Right lobe of liver (tissue), 6 donors: ENCODE measurements around the gene RNASE8. TPM values are rescaled to one million over a fixed set of nuclear protein-coding genes. Genes with fewer than 3 reads are reported as not detected.
A peak's percentile ranks its signal among the peaks of the same experiment; 100 is the strongest.

Experiments
- ATAC-seq, 4 donors: fragments of 200-7000 bp; cut with Tn5 transposase; one replicate each; pipeline ENCODE4 v1.9.1; 2020; ENCODE audit warnings: mild to moderate bottlenecking in 4 of 4, moderate library complexity in 4 of 4
- DNase-seq, 3 donors: peaks; one replicate each; pipeline ENCODE4 v3.0.0-alpha.2; 2020
- H3K27ac ChIP-seq, 3 donors: fragments of 200-600 bp; one replicate each; pipeline ENCODE4 v1.8.0; 2022
- H3K27me3 ChIP-seq, 2 donors: fragments of 200-600 bp; one replicate each; pipeline ENCODE4 v1.8.0; 2022
- H3K36me3 ChIP-seq, 4 donors: fragments of 200-600 bp; sonication (generic) in 1 of 4; one replicate each; pipeline versions ENCODE4 v1.5.1 to v1.8.0; 2017 to 2022; ENCODE audit warnings: control low read depth in 1 of 4
- H3K4me1 ChIP-seq, 4 donors: fragments of 200-600 bp; sonication (generic) in 1 of 4; one replicate each; pipeline versions ENCODE4 v1.5.1 to v1.8.0; 2017 to 2022; ENCODE audit warnings: control low read depth in 1 of 4
- H3K4me3 ChIP-seq, 3 donors: fragments of 200-600 bp; one replicate each; pipeline ENCODE4 v1.8.0; 2022
- H3K9me3 ChIP-seq, 4 donors: fragments of 200-600 bp; sonication (generic) in 1 of 4; one replicate each; pipeline versions ENCODE4 v1.5.1 to v1.8.0; 2017 to 2022; ENCODE audit warnings: control low read depth in 1 of 4
- CTCF ChIP-seq, 4 donors: fragments of 200-600 bp in 3 of 4; fragments of 450-650 bp in 1 of 4; IDR thresholded peaks; one replicate each; pipeline versions ENCODE4 v1.5.1 to v1.8.0; 2016 to 2022; ENCODE audit warnings: antibody characterized with exemption in 4 of 4, mild to moderate bottlenecking in 2 of 4
- POLR2A ChIP-seq: fragments of 450-650 bp; IDR thresholded peaks from one replicate; pipeline ENCODE4 v1.6.1; 2017; ENCODE audit warnings: antibody characterized with exemption, mild to moderate bottlenecking
- WGBS: methylation state at CpG from one replicate; pipeline ENCODE4 v1.1.6; 2018; ENCODE audit warnings: low coverage, low lambda C conversion rate; ENCODE audit not compliant: insufficient coverage; ENCODE audit errors: missing lambda C conversion rate; 5-methylcytosine and 5-hydroxymethylcytosine counted together
- intact Hi-C, 2 donors: fragments of 100-400 bp; cut with DNase I; formaldehyde crosslinking; loops; one replicate each; pipeline versions ENCODE4 v1.11.2 to v1.14.1; 2022
- total RNA-seq, 6 experiments: library from RNA; depleted of rRNA in 2 of 6; stranded (reverse); fragments of >200 nt in 2 of 6; fragmentation: NEBNext Ultra II Directional in 3 of 6; extraction: Animal tissue kit (Norgen Biotek cat#: 25700) in 3 of 6; gene quantifications; one replicate each; pipeline versions ENCODE4 v1.1.0 to v1.2.4, GENCODE V29; 2016 to 2023
- donor health status: DM: no; HTN: yes; CAD: no.
- donor health status: DM: no; HTN: no; CAD: no.
- donor health status: DM: no; HTN: no; CAD: no.
- donor health status: DM: no; HTN: yes; CAD: no.
- donor health status: DM: no; HTN: yes; CAD: no.

RNASE8 gene
- total RNA-seq, 6 experiments from 2014 or later = not detected

- H3K36me3 ChIP-seq = peaks cover 0 to 50% (median 29%) of the 10 kb centered on the region in 4 donors
- WGBS = 90% methylated on average over 3 of the region's 3 CpGs
- ATAC-seq (no peak), DNase-seq (no peak)
- peaks cover 0 to 17% (median 2%) of the 10 kb centered on the region in 4 donors for H3K4me1 ChIP-seq
- H3K27me3 ChIP-seq = no peaks in the 10 kb centered on the region
- intact Hi-C loops = loop anchor here (5.0 to 10.0 kb wide), 2 partner anchors 74 to 76 kb away; partner anchors contain the start of gene ZNF219 (in 1 of the 2)
- H3K27ac ChIP-seq = no peak overlapping the region
- TF ChIP-seq CTCF (IDR thresholded peaks at IDR 0.05) = no peak
- TF ChIP-seq POLR2A = no peak
- no peaks in the 10 kb centered on the region for H3K9me3 ChIP-seq
- H3K4me3 ChIP-seq = no peak overlapping the region
Measured at GRCh38 chr14:21018781-21019180, 38.8 kb upstream of the RNASE8 start.

DNA sequence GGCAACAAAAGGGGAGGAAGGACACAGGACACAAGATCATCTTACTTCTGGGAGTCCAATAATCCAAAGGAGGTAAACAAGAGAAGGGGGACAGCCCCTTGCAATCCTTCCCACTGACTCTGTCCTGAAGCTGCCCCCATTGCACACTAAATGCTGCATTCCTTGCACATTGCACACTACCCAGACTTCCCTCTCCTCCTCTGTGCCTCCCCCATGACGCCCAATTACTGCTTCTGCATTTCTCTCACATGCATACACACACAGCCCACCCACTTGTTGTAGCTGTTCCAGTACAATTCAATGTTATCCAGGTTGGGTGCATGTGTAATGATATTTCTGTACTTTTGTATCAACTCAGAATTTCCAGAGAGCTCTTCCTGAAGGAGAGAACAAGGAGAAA lies 38.3 kb upstream of the RNASE8 start:
- DNase-seq = no peak
- TF ChIP-seq POLR2A (no peak), CTCF (IDR thresholded peaks at IDR 0.05) (no peak)
- H3K9me3 ChIP-seq = no peaks in the 10 kb centered on the region
- intact Hi-C loops = loop anchor here (5.0 to 10.0 kb wide), 2 partner anchors 73 to 75 kb away; partner anchors contain the start of gene ZNF219 (in 1 of the 2)
- H3K27me3 ChIP-seq = no peaks in the 10 kb centered on the region
- H3K27ac ChIP-seq = no peak overlapping the region
- WGBS = 38% methylated on average over 1 of the region's 1 CpG
- H3K4me3 ChIP-seq = no peak overlapping the region
- ATAC-seq = no peak
- H3K4me1 ChIP-seq = peaks cover 0 to 17% (median 2%) of the 10 kb centered on the region in 4 donors
- peaks cover 0 to 50% (median 29%) of the 10 kb centered on the region in 4 donors for H3K36me3 ChIP-seq

DNA sequence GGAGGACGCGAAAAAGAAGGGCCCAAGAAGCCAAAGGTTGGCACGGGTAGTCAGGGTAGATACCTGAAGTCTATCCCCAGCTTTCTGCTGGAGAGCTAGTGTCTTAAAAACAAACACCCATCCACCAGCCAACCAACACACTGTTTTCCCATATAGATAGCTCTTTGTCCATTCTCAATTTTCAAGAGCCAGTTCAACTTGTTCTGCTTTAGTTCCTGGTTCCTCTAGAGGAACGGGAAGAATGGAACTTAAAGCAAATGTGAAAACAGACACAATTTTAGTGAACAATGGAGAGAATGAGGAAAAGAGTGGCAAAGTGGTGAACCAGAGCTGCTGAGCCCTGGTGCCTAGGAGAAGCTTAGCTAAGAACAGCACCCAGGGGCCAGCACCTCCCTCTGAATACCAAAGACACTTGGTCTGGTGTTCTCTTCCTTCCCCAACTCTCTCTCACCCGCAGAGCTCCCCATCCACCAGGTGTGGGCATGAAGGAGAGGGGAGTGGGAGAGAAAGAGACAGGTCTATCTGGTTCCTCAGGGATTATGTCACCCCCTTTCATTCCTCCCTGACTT lies 36.6 kb upstream of the RNASE8 start:
- no peak overlapping the region for H3K4me3 ChIP-seq
- ATAC-seq (no peak), DNase-seq (no peak)
- peaks cover 0 to 8% (median 2%) of the 10 kb centered on the region in 4 donors for H3K4me1 ChIP-seq
- 77% methylated on average over 4 of the region's 5 CpGs for WGBS
- TF ChIP-seq CTCF (IDR thresholded peaks at IDR 0.05) (no peak), POLR2A (no peak)
- intact Hi-C loops = no loop called here
- no peak overlapping the region for H3K27ac ChIP-seq
- peaks cover 0 to 50% (median 29%) of the 10 kb centered on the region in 4 donors for H3K36me3 ChIP-seq
- no peaks in the 10 kb centered on the region for H3K9me3 ChIP-seq
- H3K27me3 ChIP-seq = no peaks in the 10 kb centered on the region

- Histone ChIP-seq H3K4me1 (peaks cover 0 to 8% (median 2%) of the 10 kb centered on the region in 4 donors), H3K27me3 (no peaks in the 10 kb centered on the region), H3K9me3 (no peaks in the 10 kb centered on the region), H3K36me3 (peaks cover 0 to 43% (median 26%) of the 10 kb centered on the region in 4 donors), H3K27ac (peak overlapping the region; percentile 72 to 89 (median 79)), H3K4me3 (peak overlapping the region in 1 of 3 donors; percentile 98)
- DNase-seq (peak in 1 of 3 donors; percentile 37), ATAC-seq (no peak)
- intact Hi-C loops = no loop called here
- TF ChIP-seq CTCF (IDR thresholded peaks at IDR 0.05) = no peak
- TF ChIP-seq POLR2A = no peak
- WGBS = 11% methylated on average over 4 of the region's 5 CpGs
Measured at GRCh38 chr14:21022686-21023085, 34.9 kb upstream of the RNASE8 start.
